ENCODE results near the gene SIN3B.

GRCh38 chr19:16908759-16909158 lies 79.6 kb downstream of the SIN3B start:
- TF ChIP-seq CTCF (IDR thresholded peaks at IDR 0.05) (no peak), EP300 (IDR thresholded peaks at IDR 0.05) (no peak)

Data from ovary (tissue), 3 donors.